Kasumi-1 (cell line): ENCODE measurements around the gene LRCH1.
"Not testable (repeated sequence)": the region's sequence is repeated elsewhere in the genome, so short reads cannot be mapped to it uniquely, and the experiment has no call there.

ENCODE experiments used
- DNase-seq, 2 experiments: peaks; one replicate each; lab custom pipeline; 2025; lab: John Stamatoyannopoulos, UW

Gene LRCH1

GRCh38 chr13:46753137-46753536, 200.2 kb downstream of the LRCH1 start:
- no peak for DNase-seq

GRCh38 chr13:46753917-46754316, 200.9 kb downstream of the LRCH1 start:
- no peak for DNase-seq

- DNase-seq: no peak
These were observed 201.8 kb downstream of the LRCH1 start for GRCh38 chr13:46754812-46755211.

DNA sequence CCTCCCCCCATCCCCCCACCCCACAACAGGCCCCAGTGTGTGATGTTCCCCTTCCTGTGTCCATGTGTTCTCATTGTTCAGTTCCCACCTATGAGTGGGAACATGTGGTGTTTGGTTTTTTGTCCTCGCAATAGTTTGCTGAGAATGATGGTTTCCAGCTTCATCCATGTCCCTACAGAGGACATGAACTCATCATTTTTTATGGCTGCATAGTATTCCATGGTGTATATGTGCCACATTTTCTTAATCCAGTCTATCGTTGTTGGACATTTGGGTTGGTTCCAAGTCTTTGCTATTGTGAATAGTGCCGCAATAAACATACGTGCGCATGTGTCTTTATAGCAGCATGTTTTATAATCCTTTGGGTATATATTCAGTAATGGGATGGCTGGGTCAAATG, 202.5 kb downstream of the LRCH1 start:
- not testable (repeated sequence) for DNase-seq

GRCh38 chr13:46756977-46757376, 204.0 kb downstream of the LRCH1 start:
- DNase-seq: peak; percentile 21 to 35

DNA sequence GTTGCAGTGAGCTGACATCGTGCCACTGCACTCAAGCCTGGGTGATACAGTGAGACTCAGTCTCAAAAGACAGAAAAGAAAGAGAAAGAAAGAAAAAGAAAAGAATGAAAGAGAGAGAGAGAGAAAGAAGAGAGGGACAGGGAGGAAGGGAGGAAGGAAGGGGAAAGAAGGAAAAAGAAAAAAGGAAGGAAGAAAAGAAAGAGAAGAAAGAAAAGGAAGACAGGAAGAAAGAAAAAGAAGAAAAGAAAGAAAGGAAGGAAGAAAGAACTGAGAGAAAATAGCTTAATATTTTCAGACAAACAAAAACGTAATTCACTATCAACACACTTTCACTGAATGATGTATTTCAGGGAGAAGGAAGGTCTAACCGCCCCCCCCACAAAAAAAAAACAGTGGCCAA, 204.7 kb downstream of the LRCH1 start:
- no peak for DNase-seq

GRCh38 chr13:46759846-46760245, 206.9 kb downstream of the LRCH1 start:
- peak; percentile 22 to 39 for DNase-seq

GRCh38 chr13:46761174-46761573, 208.2 kb downstream of the LRCH1 start:
- no peak for DNase-seq

GRCh38 chr13:46761866-46762265, 208.9 kb downstream of the LRCH1 start:
- DNase-seq: no peak

DNA sequence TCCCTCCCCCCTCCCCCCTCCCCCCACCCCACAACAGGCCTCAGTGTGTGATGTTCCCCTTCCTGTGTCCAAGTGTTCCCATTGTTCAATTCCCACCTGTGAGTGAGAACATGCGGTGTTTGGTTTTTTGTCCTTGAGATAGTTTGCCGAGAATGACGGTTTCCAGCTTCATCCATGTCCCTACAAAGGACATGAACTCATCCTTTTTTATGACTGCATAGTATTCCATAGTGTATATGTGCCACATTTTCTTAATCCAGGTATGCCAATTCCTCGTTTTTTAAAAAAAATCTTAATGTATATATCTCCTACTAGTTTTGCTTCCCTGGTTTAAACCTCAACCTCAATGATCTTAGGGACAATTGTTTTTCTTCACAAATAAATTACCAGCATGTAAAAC, 217.0 kb downstream of the LRCH1 start:
- not testable (repeated sequence) for DNase-seq

GRCh38 chr13:46771693-46772092, 218.7 kb downstream of the LRCH1 start:
- no peak for DNase-seq

GRCh38 chr13:46773541-46773940, 220.6 kb downstream of the LRCH1 start:
- DNase-seq: no peak

- no peak for DNase-seq
These were observed 222.6 kb downstream of the LRCH1 start for GRCh38 chr13:46775385-46776107.

GRCh38 chr13:46778095-46778494, 225.1 kb downstream of the LRCH1 start:
- no peak for DNase-seq

- DNase-seq: no peak
These were observed 225.9 kb downstream of the LRCH1 start for GRCh38 chr13:46778890-46779289.

DNA sequence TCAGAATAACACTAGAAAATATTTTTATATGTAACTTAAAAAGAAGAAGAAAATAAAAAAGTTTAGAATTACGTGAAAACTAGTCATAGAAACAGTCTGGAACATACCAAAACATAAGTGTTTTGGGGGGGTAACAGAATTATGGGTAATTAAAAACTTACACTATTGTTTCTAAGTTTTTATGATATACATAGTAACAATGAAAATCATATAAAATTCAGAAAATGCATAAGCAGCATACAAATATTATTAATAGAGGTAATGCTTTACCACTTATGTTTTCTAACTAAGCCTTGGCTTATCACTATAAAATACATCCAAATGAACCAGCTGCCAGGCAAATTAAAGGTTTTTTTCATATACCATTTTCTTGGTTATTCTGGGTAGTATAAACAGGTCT, 229.1 kb downstream of the LRCH1 start:
- DNase-seq: no peak

DNA sequence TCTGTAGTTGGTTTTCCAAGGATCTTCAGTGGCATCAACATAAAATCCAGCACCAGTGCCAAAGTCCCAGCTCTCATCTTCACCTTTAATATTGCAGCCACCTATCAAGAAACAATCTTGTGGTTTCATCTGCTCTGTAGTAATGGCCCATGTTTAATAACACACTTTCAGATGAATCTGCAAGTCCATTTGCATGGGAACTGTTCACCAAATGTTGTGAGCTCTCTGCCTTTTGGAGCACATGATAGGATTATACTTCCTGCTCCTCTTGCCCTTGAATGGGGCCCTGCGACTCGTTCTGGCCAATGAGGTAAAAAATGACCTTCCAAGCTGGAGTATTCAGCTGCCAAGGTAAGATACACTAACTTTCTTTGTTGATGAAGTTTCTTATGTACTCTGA, 229.7 kb downstream of the LRCH1 start:
- no peak for DNase-seq

DNA sequence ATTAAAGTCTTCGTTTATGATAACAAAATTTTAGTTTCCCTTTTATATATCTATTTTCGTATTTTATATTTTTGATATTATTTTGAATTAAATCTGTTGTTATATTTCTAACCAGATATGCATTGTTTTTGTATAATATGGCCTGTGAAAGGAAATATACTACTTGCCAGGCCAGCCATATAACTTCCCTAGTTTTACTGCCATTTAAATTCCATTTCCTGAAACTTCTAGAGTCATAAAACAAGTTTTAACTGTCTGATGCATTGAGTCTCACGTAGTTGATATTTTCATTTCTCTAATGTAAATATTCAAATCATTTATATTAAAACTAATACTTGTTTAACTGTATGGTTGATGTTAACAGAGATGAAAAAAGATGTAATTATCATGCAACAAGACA, 230.5 kb downstream of the LRCH1 start:
- no peak for DNase-seq

DNA sequence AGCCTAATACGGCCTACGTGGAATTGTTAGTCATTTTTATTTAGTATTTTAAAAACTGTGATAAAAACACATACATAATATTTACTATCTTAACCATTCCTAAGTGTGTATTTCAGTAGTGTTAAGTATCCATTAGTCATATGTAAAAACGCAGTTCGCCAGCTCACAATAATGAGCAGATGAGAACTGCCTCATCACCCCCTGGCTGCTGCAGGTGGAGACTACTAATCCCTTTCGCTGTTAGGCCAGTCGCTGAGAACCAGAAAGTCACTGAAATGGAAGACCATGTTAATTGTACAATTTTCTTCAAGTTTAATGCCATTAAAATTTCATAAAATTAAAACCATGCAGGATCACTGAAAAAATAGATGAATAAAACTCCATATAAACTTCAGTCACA, 242.4 kb downstream of the LRCH1 start:
- DNase-seq: no peak

GRCh38 chr13:46796129-46796514, 243.2 kb downstream of the LRCH1 start:
- no peak for DNase-seq

DNA sequence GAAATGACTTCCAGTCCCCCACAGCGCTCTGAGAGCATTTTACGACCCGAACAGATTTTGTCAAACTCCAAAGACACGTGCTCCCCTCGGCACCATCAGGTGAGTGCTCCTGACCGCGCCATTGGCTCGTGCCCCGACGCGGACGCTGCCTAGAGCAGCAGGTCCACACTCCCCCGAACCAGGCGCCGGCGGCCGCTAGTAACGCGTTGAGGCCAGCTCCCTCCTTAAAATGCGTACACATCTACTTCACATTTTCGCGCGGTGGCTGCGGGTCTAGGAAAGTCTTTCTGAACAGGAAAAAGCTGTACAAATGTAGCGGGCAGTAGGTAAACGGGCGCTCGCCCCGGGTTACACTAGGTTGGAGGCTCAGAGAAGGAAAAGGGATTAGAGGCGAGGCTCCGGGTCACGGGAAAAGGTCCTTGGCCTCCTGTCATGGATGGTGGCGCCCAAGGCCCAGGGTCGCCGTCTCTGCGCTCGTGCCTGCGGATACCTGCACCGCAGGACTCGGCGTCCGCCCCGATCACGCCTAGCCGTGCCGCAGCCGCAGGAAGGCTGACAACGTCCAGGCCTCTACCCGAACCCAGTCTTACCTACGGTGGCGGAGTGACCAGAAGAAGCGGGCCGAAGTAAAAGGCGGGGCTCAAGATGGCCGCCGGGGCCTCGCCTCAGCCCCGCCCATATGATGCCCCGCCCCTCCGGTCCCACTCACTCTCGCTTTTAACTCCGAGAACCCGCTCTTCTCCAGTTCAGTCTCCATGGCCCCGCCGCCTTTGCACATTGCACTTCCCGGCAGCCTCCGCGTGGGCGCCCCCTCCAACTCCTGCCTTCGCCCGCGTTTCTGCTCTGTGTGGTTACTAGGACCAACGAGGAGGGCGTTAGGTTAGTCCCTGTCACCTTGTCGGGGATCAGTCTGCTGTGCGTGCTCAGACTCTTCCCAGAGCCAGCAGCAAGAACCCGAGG, 243.8 kb downstream of the LRCH1 start, which contains the start of gene ESD:
ESD (minus strand) TSS at position 647 of the 960 bp plus-strand sequence. CDS start 5,748 bp downstream, outside the sequence.
- DNase-seq: peak; percentile 96

GRCh38 chr13:46797501-46798237, 244.7 kb downstream of the LRCH1 start:
- DNase-seq: no peak
